Astrocyte (in vitro differentiated cells and primary cell): ENCODE data around the gene BRINP1.

Experiments used
- CTCF ChIP-seq: IDR thresholded peaks from 2 replicates; pipeline ENCODE4 v1.5.1; 2011; ENCODE audit warnings: low read depth, mild to moderate bottlenecking, inconsistent platforms, low read length, moderate library complexity; ENCODE audit not compliant: insufficient read depth
- EZH2 ChIP-seq: IDR thresholded peaks from 2 replicates; pipeline ENCODE4 v1.6.1; 2012; ENCODE audit warnings: mild to moderate bottlenecking, low read length, inconsistent platforms; ENCODE audit not compliant: insufficient read depth

DNA sequence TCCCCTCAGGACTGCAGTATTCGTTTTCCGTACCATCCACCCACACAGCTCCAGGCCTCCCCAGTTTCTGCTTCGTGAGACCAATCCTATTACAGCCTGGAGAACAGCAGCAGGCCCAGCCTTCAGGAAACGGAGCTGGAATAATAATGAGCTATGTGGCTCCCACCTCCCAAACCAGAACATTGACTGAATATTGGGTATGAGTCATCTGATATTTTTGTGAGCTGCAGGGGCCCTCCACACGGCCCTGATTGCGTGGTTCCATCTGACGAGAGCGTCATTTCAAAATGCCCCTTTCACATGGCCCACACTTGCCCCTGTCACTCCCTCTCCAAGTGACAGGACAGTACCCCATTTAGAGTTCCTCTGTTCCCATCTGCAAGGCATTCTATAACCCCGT, 192.0 kb downstream of the BRINP1 start:
- TF ChIP-seq CTCF (no peak), EZH2 (no peak)
